GM19099 (cell line): ENCODE results near the gene LIM2.

ENCODE experiments used
- POLR2A ChIP-seq: IDR thresholded peaks from 3 replicates; pipeline ENCODE4 v1.6.1; 2011; ENCODE audit warnings: low read depth; ENCODE audit not compliant: insufficient read length; ENCODE audit errors: extremely low read depth

Gene LIM2

GRCh38 chr19:51337861-51338562 is 49.8 kb downstream of the LIM2 start:
- no peak for TF ChIP-seq POLR2A

GRCh38 chr19:51337141-51337860 is 50.5 kb downstream of the LIM2 start:
- TF ChIP-seq POLR2A, result no peak

- TF ChIP-seq POLR2A, result no peak
Measured at GRCh38 chr19:51333836-51334460, 53.8 kb downstream of the LIM2 start.

GRCh38 chr19:51331716-51332115 is 56.1 kb downstream of the LIM2 start:
- no peak for TF ChIP-seq POLR2A

GRCh38 chr19:51331193-51331592 is 56.6 kb downstream of the LIM2 start:
- TF ChIP-seq POLR2A, result no peak

GRCh38 chr19:51330366-51330765 is 57.4 kb downstream of the LIM2 start:
- no peak for TF ChIP-seq POLR2A
